CD4-positive, alpha-beta T cell treated with Interleukin-4 for 4 hours (primary cell): ENCODE data around the gene ARHGEF11.

Source experiments
- DNase-seq: peaks from one replicate; pipeline ENCODE4 v3.0.0-alpha.2; 2020

ARHGEF11 gene

GRCh38 chr1:156892190-156893047 is 153.1 kb downstream of the ARHGEF11 start:
- peak; percentile 79 for DNase-seq

- DNase-seq: peak; percentile 55
Observed at GRCh38 chr1:156889802-156890580, 155.6 kb downstream of the ARHGEF11 start.

GRCh38 chr1:156887734-156888133 is 157.8 kb downstream of the ARHGEF11 start:
- DNase-seq: no peak

GRCh38 chr1:156887317-156887716 is 158.2 kb downstream of the ARHGEF11 start:
- DNase-seq: no peak

GRCh38 chr1:156886583-156887281 is 158.8 kb downstream of the ARHGEF11 start:
- DNase-seq: no peak

GRCh38 chr1:156885880-156886355 is 159.6 kb downstream of the ARHGEF11 start:
- no peak for DNase-seq

- DNase-seq: no peak
Observed at GRCh38 chr1:156885314-156885713, 160.2 kb downstream of the ARHGEF11 start.
